ENCODE data around the gene OPA1.

GRCh38 chr3:193589616-193590015, 3.4 kb upstream of the OPA1 start:
- TF ChIP-seq POLR2AphosphoS5 (IDR thresholded peaks at IDR 0.05; ENCODE audit: low read depth, low read length): no peak
- TF ChIP-seq POLR2A (IDR thresholded peaks at IDR 0.05; ENCODE audit: low read depth, low read length): no peak
- TF ChIP-seq TAF1 (IDR thresholded peaks at IDR 0.05; ENCODE audit: low read depth, low read length): no peak
- no peak for TF ChIP-seq POU2F2 (IDR thresholded peaks at IDR 0.05; ENCODE audit: low read depth, low read length)

All from GM12891 (cell line).